Measurements from ENCODE around the gene POTEI. TPM values are rescaled to one million over a fixed set of nuclear protein-coding genes. Genes with fewer than 3 reads are reported as not detected.
"Not testable (repeated sequence)": the region's sequence is repeated elsewhere in the genome, so short reads cannot be mapped to it uniquely, and the experiment has no call there.

POTEI gene
- total and polyA plus RNA-seq, 8 donors: 0.08 to 0.30 (median 0.15) TPM

DNA sequence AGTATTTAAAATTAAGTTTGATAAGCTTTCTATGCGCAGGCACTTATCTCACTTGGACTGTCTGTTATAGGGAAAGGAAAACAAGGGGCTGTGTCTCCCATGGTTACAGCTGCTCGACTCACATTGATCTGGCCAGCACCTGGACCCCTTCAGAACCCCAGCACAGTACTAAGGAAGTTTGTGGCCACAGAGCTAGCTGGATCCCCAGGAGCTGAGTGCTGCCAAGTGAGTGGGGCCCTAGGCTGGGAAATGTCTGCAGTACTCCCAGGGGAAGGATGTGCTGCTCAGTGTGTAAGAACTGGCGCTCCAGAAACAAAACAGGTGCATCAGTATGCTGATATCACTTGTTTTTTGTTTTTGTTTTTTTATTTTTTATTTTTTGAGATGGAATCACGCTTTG, 21.1 kb upstream of the POTEI start:
- H3K27ac ChIP-seq; FAIRE-seq; H3K4me1 ChIP-seq; intact Hi-C loops (cut with DNase I); DNase-seq; H3K27me3 ChIP-seq; ATAC-seq; H3K4me3 ChIP-seq; H3K9me3 ChIP-seq; H3K36me3 ChIP-seq: not testable (repeated sequence)
- no CpG with 5 or more reads among the region's 4 CpGs for WGBS, 2 donors

DNA sequence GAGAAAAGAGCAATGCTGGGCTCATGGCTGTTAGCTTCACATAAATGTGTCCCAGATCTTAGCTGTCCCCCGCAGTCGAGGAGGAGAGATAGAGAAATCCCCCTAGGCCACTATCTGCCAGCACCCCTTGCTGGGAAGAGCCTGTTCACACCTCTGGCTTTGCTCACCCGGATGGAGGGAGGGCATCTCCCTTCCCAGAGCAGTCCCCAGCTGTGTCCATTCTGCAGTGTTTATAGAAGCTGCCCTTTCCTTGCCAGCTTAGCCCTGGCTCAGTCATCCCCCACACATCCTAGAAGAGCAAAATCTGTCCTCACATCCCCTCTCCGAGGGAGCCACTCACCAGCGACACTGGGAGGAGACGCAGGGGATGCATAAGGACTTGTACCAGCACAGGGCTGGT, 20.4 kb upstream of the POTEI start:
- FAIRE-seq; H3K9me3 ChIP-seq; H3K27me3 ChIP-seq; H3K4me1 ChIP-seq; H3K4me3 ChIP-seq; intact Hi-C loops (cut with DNase I); H3K27ac ChIP-seq; DNase-seq; H3K36me3 ChIP-seq; ATAC-seq: not testable (repeated sequence)
- WGBS, 2 donors: no CpG with 5 or more reads among the region's 6 CpGs

DNA sequence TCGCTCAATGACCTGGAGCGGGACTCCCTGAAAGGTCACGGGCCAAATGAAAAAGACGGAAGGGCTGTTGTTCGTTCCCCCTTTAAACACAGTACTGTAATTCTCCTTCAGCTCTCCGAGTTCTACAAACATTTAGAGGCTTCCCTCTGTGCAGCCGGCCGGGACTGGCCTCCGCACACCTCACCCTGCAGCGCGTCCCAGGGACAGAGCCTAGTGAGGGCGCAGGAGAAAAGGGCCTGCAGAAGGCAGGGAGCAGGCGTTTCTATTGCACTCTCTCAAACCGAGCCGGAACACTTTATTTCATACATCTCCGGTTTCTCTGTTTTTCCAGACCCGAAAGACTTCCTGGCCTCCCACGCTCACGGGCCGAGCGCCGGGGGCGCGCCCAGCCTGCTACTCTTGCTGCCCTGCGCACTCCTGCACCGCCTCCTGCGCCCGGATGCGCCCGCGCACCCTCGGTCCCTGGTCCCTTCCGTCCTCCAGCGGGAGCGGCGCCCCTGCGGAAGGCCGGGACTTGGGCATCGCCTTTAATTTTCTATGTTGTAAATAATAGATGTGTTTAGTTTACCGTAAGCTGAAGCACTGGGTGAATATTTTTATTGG, 18.3 kb upstream of the POTEI start:
- ATAC-seq; DNase-seq; H3K4me1 ChIP-seq; H3K4me3 ChIP-seq; FAIRE-seq; H3K9me3 ChIP-seq; H3K27me3 ChIP-seq; H3K27ac ChIP-seq; H3K36me3 ChIP-seq; intact Hi-C loops (cut with DNase I): not testable (repeated sequence)
- no CpG with 5 or more reads among the region's 40 CpGs for WGBS, 2 donors

DNA sequence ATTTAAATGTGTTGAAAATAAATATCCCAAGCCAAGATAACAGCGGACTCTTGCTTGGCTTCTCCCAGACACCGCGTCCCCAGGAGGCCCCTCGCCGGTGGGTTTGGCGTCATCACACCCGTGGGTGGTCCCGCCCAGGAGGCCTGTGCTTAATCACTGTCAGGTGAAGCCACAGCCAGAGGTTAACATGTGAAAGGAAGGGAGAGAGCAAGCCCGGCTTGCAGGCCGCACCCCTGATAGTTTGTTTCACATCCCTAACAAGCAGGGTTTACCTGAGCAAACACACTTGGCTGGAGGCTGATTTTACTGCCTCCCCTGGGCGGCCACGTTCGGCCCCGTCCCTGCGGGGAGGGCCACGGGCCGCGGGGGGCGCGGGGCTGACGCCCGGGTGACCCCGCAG, 13.3 kb upstream of the POTEI start:
- H3K9me3 ChIP-seq; FAIRE-seq; H3K36me3 ChIP-seq; intact Hi-C loops (cut with DNase I); DNase-seq; H3K27me3 ChIP-seq; H3K4me1 ChIP-seq; H3K4me3 ChIP-seq; H3K27ac ChIP-seq: not testable (repeated sequence)
- no CpG with 5 or more reads among the region's 23 CpGs for WGBS, 2 donors
- ATAC-seq: peak in 2 of 4 donors; percentile 58 to 76

DNA sequence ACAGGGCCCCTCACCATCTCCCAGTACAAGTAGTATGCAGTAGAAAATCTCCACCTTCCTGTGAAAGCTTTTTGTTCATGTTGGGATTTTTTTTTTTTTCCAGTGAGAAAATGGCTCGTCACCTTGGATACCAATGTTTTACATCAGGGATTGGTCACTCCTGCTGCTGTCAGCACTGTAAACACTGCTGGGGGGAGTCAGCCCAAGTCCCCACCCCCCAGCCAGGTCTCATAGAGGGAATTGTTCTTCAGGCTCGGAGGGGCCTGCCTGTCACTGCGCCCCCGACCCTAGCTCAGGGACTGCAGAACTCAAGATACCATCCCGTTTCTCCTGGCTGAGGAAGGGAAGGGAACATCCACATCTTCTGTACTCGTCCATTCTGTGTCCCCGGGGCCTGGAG, 11.9 kb upstream of the POTEI start, which contains the start of gene CFC1B:
Gene CFC1B, plus strand, starts transcription at position 231 of the 400 bp plus-strand sequence. CDS start 263 bp downstream, outside the sequence.
- H3K27me3 ChIP-seq; H3K9me3 ChIP-seq; H3K4me3 ChIP-seq; intact Hi-C loops (cut with DNase I); H3K27ac ChIP-seq; H3K4me1 ChIP-seq; FAIRE-seq; DNase-seq; H3K36me3 ChIP-seq: not testable (repeated sequence)
- no CpG with 5 or more reads among the region's 7 CpGs for WGBS, 2 donors
- peak in 2 of 4 donors; percentile 59 to 77 for ATAC-seq

DNA sequence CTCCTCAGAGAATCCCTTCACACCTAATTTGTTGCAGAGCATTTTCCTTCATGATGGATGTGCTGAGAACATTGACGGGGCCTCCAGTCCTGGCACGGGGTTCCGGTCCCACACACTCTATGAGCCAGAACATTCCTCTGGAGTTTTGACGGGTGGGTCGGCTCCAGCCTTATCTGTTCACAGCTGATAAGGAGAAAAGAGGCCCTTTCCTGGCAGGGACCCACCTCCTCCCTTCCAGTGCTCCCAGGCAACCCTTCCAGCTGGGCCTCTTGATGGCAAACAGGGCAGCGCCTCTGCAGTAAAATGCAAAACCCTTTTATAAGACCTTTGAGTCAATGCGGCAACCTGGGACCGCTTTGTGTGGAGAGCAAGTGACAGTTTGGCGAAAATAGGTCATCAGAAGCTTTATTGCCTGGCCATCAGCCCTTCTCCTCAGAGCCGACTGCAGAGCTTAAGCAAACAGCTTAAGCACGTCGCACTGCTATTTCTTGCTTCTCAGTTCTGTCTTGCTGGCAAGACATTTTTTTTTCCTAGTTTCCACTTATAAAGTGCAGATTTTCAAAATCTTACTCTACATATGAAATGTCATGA, 9.5 kb upstream of the POTEI start:
- DNase-seq; H3K4me3 ChIP-seq; H3K27me3 ChIP-seq; intact Hi-C loops (cut with DNase I); H3K36me3 ChIP-seq; H3K4me1 ChIP-seq; FAIRE-seq; H3K27ac ChIP-seq; H3K9me3 ChIP-seq: not testable (repeated sequence)
- no CpG with 5 or more reads among the region's 12 CpGs for WGBS, 2 donors
- peak in 2 of 4 donors; percentile 40 to 55 for ATAC-seq

DNA sequence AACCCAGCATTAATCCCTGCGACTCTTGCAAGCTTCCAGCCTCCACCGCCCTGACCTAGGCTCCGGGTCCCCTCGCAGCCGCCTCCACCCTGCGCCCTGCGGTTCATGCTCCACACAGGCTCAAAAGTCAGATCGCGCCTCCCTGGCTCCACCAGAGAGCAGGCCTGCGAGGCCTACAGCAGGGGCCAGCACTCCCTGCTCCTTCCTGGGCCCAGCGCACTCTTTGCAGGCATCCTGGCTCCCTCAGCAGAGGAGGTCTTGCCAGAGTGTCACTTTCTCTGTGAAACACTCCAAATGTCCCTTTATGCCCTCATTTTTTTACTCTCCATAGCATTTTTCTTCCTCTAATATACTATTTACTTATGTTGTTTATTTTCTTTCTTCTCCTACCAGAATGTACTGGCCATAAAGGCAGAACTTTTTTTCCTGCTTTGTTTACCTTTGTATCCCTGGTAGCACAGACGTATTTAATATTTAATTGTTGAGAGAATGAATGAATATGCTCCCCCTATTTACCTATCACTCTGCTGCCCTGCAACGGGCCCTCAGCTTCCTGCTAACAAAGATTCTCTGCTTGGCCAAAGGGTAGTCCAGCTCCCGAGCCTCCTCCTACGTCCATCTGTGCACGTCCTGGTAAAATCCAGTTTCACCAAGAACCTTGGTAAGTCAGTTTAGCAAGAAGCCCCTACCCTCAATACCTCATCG, 2.8 kb upstream of the POTEI start:
- DNase-seq; intact Hi-C loops (cut with DNase I); H3K27ac ChIP-seq; H3K4me3 ChIP-seq; H3K9me3 ChIP-seq; FAIRE-seq; H3K36me3 ChIP-seq; H3K4me1 ChIP-seq; H3K27me3 ChIP-seq: not testable (repeated sequence)
- 79 to 88% methylated on average over 4 of the region's 17 CpGs for WGBS, 2 donors
- ATAC-seq: peak in 2 of 4 donors; percentile 59 to 73

DNA sequence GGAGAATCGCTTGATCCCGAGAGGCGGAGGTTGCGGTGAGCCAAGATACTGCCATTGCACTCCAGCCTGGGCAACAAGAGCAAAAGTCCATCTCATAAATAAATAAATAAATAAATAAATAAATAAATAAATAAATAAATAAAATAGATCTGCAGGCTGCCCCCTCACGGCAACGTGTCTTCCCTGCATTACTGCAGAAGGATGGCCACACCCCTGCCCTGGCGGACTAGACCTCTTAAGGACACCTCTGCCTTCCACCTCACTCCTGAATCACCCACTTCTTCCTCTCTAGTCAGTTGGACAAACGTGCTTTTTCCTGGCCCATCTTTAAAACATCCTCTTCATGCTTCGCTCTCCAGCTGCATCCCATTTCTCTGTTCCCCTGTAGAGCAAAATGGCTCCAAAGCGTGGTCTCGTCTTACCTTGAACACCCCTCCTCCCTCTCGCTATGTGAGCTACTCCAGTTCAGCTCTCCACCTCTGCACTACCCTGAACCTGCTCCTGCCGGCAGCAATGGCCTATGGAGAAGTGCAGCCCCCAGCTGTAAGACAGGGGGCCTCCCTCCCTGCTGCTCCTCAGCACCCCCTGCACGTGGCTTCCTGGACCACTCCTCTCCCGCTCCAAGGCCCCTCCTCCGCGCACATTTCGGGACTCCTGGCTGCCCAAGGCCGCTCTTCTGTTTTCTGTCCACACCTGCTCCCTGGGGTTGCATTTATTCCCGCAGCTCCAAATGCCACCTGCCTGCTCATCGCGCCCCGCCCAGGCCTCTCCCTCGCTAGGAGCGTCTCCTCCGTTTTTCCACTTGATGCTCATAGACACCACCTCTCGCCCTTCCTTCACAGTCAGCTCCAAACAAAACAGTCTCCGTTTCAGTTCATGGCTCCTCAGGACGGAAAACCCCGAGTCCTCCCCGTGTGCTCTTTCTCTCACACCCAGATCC, 1.9 kb upstream of the POTEI start:
- intact Hi-C loops (cut with DNase I): not testable (repeated sequence)
- 69% methylated on average over 3 of the region's 31 CpGs; no CpG with 5 or more reads in 1 of the 2 donors for WGBS, 2 donors

DNA sequence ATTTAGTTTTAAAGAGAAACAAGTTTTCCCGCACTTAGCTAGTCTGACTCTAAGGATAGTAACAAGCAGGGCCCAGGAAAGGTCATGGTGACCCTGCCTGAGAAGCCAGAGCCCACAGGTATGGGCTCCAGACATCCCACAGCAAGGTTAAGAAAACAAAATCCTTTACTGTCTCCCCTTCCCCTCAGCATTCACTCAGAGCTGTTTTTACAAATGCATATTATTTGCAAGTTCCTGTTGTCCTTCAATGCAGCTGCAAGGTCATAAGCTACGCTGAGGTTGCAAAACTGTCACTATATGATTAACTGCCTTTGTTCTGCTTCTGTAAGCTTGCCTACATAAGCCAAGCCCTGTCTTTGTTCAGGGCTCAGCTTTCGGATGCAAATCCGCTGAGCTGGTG, 18.1 kb downstream of the POTEI start:
- H3K36me3 ChIP-seq; ATAC-seq; H3K4me1 ChIP-seq; H3K27ac ChIP-seq; FAIRE-seq; H3K9me3 ChIP-seq; H3K27me3 ChIP-seq; intact Hi-C loops (cut with DNase I); DNase-seq; H3K4me3 ChIP-seq: not testable (repeated sequence)
- WGBS, 2 donors: 43 to 100% methylated on average over 1 to 3 of the region's 4 CpGs

More for the DNA sequence above, 1.9 kb upstream of the POTEI start:
- not testable (repeated sequence) for H3K36me3 ChIP-seq, H3K4me1 ChIP-seq, H3K4me3 ChIP-seq, H3K27ac ChIP-seq, H3K27me3 ChIP-seq, DNase-seq, ATAC-seq, H3K9me3 ChIP-seq, FAIRE-seq

DNA sequence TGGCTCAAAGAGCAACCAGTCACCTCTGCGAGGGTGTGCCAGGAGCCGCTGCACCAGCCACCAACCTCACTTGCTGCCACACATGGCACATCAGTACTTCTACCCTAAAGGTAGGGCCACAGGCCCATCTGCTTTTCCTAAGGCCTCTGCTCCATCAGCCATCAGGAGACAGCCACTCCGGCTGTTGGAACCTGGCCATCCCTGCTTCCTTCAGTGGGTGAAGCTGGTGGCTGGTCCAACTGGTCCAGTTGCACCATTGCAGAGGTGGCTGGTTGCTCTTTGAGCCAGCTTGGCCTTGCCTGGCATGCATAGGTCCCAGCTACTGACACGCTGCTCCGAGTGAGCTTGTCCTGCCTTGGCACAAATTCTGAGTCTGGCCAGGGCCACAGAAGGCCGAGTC, 53.7 kb downstream of the POTEI start:
- DNase-seq: peak in 1 of 6 donors; percentile 25
- 85 to 94% methylated on average over 5 to 6 of the region's 6 CpGs for WGBS, 2 donors
- FAIRE-seq; H3K27ac ChIP-seq; H3K4me3 ChIP-seq; H3K9me3 ChIP-seq; intact Hi-C loops (cut with DNase I); H3K36me3 ChIP-seq; H3K4me1 ChIP-seq; H3K27me3 ChIP-seq; ATAC-seq: not testable (repeated sequence)

DNA sequence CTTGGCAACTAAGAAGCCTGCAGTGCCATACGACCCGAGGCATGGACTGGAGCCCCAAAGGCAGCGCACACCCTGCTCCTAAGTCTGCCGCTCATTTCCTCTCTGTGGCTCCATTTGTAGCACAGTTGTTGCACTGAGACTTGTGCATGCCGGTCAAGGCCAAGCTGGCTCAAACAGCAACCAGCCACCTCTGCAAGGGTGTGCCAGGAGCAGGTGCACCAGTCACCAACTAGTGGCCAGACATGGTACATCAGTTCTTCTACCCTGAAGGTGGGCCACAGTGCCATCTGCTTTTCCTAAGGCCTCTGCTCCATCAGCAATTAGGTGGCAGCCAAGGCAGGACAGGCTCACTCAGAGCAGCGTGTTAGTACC, 54.4 kb downstream of the POTEI start:
- H3K27me3 ChIP-seq; intact Hi-C loops (cut with DNase I); H3K4me3 ChIP-seq; H3K4me1 ChIP-seq; H3K27ac ChIP-seq; H3K36me3 ChIP-seq; H3K9me3 ChIP-seq; FAIRE-seq; ATAC-seq: not testable (repeated sequence)
- WGBS, 2 donors: 85 to 87% methylated on average over 6 of the region's 6 CpGs
- peak in 2 of 6 donors; percentile 13 to 38 for DNase-seq

All from pancreas (tissue), 10 donors.